ENCODE measurements around the gene FAF1.

FAF1 gene

GRCh38 chr1:50646526-50646925, 313.5 kb downstream of the FAF1 start:
- POLR2A ChIA-PET, result no interaction called here
- CTCF ChIA-PET, result no interaction called here
- no peak for DNase-seq (ENCODE audit: low read depth, low spot score)
- no peak overlapping the region for H3K4me3 ChIP-seq (ENCODE audit: low read depth, low read length)
- TF ChIP-seq, protein P1, sequence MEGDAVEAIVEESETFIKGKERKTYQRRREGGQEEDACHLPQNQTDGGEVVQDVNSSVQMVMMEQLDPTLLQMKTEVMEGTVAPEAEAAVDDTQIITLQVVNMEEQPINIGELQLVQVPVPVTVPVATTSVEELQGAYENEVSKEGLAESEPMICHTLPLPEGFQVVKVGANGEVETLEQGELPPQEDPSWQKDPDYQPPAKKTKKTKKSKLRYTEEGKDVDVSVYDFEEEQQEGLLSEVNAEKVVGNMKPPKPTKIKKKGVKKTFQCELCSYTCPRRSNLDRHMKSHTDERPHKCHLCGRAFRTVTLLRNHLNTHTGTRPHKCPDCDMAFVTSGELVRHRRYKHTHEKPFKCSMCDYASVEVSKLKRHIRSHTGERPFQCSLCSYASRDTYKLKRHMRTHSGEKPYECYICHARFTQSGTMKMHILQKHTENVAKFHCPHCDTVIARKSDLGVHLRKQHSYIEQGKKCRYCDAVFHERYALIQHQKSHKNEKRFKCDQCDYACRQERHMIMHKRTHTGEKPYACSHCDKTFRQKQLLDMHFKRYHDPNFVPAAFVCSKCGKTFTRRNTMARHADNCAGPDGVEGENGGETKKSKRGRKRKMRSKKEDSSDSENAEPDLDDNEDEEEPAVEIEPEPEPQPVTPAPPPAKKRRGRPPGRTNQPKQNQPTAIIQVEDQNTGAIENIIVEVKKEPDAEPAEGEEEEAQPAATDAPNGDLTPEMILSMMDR (IDR thresholded peaks at IDR 0.05; ENCODE audit: insufficient read depth, low read length, missing control alignments), result no peak

- ChIA-PET POLR2A (no interaction called here), CTCF (no interaction called here)
- H3K4me3 ChIP-seq (ENCODE audit: low read depth, low read length), result no peak overlapping the region
- no peak for DNase-seq (ENCODE audit: low read depth, low spot score)
- TF ChIP-seq, protein P1 (IDR thresholded peaks at IDR 0.05; ENCODE audit: insufficient read depth, low read length, missing control alignments), result no peak
Observed at GRCh38 chr1:50645139-50645538, 314.9 kb downstream of the FAF1 start.

GRCh38 chr1:50644447-50645105, 315.5 kb downstream of the FAF1 start:
- H3K4me3 ChIP-seq (ENCODE audit: low read depth, low read length), result no peak overlapping the region
- POLR2A ChIA-PET, result no interaction called here
- TF ChIP-seq, protein P1 (IDR thresholded peaks at IDR 0.05; ENCODE audit: insufficient read depth, low read length, missing control alignments), result no peak
- DNase-seq (ENCODE audit: low read depth, low spot score), result no peak
- CTCF ChIA-PET, result interaction anchor here (0.9 to 1.2 kb wide), 2 partner anchors 9 to 25 kb away, joined by 3 to 4 read pairs; no protein-coding TSS in a partner anchor

DNA sequence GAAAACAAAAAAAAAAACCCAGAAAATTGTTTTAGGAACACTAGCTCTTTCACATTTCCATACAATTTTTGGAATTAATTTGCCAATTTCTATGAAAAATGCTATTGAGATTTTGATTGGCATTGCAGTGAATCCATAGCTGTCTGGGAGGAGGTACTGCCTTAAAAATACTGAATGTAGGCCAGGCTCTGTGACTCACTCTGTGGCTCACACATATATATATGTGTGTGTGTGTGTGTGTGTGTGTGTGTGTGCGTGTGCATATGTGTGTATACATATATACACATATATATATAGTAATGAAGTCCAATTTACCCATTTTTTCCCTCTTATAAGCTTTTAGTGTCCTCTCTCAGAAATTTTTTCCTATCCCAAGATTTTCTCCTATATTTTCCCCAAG, 322.6 kb downstream of the FAF1 start:
- ChIA-PET CTCF (interaction anchor here (0.6 to 1.3 kb wide), 3 partner anchors 14 to 66 kb away, joined by 3 to 6 read pairs (median 3); no protein-coding TSS in a partner anchor), POLR2A (interaction anchor here (0.6 kb wide), 1 partner anchor 463 kb away, joined by 3 read pairs; no protein-coding TSS in a partner anchor)
- no peak overlapping the region for H3K4me3 ChIP-seq (ENCODE audit: low read depth, low read length)
- TF ChIP-seq, protein P1 (IDR thresholded peaks at IDR 0.05; ENCODE audit: insufficient read depth, low read length, missing control alignments), result no peak
- DNase-seq (ENCODE audit: low read depth, low spot score), result no peak

GRCh38 chr1:50634251-50634650, 325.8 kb downstream of the FAF1 start:
- POLR2A ChIA-PET, result no interaction called here
- TF ChIP-seq, protein P1 (IDR thresholded peaks at IDR 0.05; ENCODE audit: insufficient read depth, low read length, missing control alignments), result no peak
- CTCF ChIA-PET, result no interaction called here
- H3K4me3 ChIP-seq (ENCODE audit: low read depth, low read length), result no peak overlapping the region
- no peak for DNase-seq (ENCODE audit: low read depth, low spot score)

DNA sequence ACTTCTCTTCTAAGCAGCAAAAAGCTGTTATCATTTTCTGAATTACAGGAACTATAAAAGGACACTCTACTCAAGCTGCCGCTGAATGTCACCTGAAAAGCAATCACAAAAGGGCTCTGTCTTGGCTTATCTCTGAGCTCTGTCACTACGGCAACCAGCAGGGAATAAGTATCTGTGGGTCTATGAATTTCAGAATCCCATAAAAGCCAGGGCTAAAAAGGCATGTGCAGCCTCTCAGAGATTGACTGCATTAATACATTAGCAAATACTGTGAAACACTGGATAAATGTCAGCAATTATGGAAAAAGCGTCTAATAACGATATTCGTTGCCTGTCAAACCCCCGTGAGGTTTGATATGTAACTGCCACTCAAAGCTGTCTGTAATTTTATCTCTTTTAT, 326.6 kb downstream of the FAF1 start:
- CTCF ChIA-PET, result interaction anchor here (1.7 kb wide), 1 partner anchor 12 kb away, joined by 5 read pairs; no protein-coding TSS in a partner anchor
- H3K4me3 ChIP-seq (ENCODE audit: low read depth, low read length), result no peak overlapping the region
- POLR2A ChIA-PET, result no interaction called here
- TF ChIP-seq, protein P1 (IDR thresholded peaks at IDR 0.05; ENCODE audit: insufficient read depth, low read length, missing control alignments), result no peak
- no peak for DNase-seq (ENCODE audit: low read depth, low spot score)
